ENCODE data around the gene C3.
"Not testable (repeated sequence)": the region's sequence is repeated elsewhere in the genome, so short reads cannot be mapped to it uniquely, and the experiment has no call there.

C3 gene

DNA sequence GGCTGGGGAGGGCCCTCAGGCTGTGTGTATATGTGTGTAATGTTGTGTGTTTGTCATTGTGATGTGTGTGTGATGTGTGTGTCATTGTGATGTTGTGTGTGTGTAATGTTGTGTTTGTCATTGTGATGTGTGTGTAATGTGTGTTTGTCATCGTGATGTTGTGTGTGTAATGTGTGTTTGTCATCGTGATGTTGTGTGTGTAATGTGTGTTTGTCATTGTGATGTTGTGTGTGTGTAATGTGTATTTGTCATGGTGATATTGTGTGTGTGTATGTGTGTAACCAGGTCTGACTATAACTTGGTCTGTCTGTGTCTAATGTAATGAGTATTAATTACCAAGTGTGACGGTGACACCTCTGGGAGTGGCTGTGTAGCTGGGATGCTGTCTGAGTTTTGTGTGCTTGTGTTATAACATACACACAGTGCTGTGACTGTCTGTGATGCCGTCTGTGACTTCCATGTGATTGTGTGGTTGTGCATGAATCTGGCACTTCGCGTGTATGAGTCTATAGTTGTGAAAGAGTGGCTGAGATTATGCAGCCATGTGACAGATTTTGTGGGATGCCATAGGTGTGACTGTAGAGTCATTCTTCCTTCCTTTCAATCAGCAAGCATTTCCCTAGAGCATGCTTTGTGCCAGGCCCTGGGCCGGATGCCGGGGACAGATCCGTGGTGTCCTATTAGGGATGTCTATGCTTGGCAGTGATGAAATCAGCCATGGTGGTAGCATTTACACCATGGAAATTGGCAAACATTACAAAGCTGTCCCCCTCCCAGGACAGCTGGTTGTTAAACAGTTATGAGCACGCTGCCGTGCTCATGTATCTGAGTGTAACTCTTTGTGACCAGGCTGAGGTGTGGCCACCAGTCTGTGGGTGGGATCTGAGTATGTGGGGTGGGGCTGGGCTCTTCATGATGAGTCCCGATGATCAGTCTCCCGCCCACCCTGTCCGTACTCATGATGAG, 56.9 kb downstream of the C3 start:
- DNase-seq (ENCODE audit: low read depth): no peak

DNA sequence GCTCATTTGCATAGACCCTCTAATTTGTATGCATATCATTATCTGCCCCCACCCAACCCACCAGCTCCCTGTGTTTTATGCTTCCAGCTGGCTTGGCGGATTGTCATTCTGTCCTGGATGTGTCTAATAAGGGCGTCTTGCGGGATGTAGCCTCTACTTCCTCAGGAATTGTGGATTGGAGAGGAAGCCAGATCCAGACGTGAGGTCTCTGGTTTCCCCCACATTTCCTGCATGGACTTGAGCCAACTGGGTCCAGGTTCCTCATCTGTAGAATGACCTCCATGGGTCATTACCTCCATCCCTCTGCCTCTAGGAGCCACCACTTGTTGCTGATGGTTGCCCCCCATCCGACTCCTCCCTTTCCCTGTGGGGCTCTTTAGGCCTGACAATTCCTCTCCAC, 57.7 kb downstream of the C3 start:
- DNase-seq (ENCODE audit: low read depth): no peak

DNA sequence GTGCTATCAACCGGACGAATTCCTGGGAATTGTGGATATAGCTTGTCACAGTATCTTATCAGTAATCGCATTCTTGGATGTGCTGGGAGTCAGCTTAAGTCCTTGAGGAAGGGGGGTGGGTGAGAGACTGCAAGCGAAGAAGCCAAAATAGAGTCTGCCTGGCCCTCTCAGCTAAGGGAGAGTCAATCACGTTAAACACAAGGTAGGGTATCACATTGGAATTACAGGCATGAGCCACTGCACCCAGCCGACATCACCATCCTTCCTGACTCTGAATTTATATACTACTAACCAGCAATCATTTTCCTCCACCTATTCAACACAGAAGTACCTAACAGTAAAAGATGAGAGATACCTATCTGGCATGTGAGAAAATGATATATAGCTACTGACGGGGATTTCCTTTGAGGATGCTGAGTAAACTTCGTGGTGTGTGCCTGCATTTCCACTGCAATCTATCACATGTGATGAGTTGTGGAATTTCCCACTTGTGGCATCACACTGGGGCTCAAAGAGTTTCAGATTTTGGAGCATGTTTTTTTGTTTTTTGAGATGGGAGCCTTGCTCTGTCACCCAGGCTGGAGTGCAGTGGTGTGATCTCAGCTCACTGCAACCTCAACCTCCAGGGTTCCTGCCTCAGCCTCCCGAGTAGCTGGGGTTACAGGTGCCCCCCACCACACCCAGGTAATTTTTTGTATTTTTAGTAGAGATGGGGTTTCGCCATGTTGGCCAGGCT, 58.8 kb downstream of the C3 start:
- not testable (repeated sequence) for DNase-seq (ENCODE audit: low read depth)

DNA sequence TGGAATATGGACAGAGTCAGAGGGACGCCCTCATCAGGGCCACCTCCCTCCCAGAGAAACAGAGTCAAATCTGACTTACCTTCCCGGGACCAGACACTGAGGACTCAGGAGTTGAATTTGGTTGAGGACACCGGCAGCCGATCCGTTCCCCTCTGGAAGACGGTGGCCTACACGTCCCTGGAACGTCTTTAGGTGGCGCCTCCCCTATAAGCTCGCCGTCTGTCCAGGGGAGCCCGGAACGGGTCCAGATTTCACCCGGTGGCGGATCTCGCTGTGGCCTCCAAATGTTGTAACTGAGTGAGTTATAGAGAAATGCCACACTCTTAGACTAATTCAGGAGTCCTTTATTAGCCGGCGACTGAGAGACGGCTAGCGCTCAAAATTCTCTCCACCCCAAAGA, 59.5 kb downstream of the C3 start:
- no peak for DNase-seq (ENCODE audit: low read depth)

DNA sequence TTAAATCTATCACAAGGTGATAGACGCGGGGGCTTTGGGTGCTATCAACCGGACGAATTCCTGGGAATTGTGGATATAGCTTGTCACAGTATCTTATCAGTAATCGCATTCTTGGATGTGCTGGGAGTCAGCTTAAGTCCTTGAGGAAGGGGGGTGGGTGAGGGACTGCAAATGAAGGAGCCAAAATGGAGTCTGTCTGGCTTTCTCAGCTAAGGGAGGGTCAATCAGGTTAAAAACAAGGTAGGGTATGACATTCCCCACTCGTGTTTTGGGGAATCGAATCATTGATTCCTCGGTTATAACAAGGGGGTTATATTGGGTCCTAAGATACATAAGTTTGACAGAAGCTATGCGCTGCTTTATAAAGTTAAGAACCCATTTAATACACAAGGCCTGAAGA, 64.1 kb downstream of the C3 start:
- not testable (repeated sequence) for DNase-seq (ENCODE audit: low read depth)

DNA sequence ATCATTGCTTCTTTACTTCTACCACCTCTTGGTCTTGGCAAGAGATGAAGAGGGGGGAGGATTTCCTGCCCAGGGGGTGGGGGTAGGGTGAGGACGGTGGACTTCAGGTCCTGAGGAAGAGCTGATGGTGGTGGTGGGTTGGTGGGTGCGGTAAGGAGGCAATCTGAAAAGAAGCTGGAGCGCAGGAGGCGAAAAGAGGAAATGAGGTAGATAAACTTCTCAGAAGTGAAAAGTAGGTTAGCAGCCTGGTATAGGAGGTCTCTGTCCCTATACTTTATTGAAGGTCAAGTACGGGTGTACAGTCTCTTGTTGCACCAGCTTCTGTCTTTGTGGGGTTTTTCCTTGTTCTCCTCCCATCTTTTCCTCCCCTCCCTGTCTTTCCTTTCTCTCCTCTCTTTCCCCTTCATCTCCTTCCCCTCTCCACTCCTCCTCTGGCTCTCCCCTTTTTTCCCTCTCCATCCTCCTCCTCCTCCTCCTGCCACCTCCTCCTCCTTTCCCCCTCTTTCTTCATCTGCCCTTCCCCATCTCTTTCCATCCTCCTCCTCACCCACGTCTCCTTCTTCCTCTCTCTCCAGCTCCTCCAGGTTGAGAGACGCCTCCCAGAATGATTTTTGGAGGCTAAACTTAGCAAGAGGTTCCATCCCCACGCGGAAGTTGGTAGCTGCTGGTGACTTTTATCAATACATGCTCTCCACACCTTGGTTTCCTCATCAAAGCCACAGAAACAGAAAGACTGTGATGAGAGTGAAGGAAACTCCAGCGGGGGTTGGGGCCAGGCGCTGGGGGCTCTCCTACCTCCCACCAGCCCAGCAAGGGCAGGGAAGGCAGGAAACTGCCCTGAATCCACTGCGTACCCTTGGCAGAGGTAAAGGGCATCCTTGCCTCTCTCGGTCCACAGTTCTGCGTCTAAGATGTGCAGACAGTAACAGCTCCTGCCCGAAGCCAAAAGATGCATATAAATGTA, 65.8 kb downstream of the C3 start:
- DNase-seq (ENCODE audit: low read depth): no peak

DNA sequence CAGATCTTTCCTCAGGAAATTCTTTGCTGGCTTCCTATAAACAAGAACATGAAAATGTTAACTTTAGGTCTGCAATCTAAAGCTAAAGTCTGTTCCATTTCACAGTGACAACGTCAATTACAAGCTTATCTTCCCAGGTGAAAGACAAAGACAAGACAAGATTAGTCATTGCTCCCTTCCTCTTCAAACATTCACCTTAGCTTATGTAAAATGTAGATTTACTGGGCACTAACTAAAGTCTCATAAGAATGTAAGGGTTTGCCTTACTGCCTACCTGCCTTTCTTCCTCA, 67.7 kb downstream of the C3 start:
- no peak for DNase-seq (ENCODE audit: low read depth)

DNA sequence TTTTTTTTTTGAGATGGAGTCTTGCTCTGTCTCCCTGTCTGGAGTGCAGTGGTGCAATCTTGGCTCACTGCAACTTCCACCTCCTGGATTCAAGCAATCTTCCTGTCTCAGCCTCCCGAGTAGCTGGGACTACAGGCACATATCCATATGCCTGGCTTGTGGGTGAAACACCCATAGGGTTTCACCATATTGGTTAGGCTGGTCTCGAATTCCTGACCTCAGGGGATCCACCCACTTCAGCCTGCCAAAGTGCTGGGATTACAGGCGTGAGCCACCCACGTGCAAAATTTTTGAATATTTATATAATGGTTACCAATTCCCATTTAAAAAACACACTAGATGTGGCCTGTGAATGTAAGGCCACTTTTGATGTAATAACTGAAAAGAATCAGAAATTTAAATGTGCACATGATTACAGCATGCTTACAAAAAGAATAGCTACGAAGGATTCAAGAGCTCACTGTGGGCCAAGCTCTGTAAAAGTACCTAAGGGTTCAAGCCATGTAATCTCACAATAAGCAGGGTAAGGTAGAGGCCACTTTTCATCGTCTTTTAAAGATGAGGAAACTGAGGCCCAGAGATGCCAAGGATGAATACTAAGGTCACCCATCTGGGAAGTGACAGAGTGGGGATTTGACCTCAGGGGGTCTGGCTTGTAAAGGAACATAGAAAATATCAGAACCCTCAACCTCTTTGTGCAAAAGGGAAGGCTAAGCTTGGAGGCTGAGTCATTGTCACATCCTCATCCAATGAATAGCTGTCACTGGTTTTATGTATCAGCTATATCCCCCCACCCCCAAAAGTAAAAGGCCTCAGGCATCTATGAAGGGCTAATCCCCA, 68.3 kb downstream of the C3 start:
- no peak for DNase-seq (ENCODE audit: low read depth)

DNA sequence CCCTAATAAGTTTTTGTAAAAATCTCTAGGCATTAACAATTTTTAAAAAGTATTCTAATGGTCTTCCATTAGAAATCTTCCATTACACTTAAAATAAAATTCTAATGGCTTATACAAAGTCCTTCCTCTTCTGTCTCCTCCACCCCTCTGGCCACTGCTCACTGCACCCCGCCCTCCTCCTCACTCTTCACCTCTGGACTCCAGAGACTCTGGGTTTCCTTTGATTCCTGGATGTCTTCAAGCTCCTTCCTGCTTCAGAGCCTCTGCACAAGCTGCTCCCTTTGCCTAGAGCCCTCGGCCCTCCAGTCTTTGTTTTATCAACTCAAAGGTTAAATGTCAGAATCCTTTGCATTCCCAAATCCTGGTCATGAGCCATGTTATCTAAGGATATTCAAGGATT, 71.3 kb downstream of the C3 start:
- no peak for DNase-seq (ENCODE audit: low read depth)

DNA sequence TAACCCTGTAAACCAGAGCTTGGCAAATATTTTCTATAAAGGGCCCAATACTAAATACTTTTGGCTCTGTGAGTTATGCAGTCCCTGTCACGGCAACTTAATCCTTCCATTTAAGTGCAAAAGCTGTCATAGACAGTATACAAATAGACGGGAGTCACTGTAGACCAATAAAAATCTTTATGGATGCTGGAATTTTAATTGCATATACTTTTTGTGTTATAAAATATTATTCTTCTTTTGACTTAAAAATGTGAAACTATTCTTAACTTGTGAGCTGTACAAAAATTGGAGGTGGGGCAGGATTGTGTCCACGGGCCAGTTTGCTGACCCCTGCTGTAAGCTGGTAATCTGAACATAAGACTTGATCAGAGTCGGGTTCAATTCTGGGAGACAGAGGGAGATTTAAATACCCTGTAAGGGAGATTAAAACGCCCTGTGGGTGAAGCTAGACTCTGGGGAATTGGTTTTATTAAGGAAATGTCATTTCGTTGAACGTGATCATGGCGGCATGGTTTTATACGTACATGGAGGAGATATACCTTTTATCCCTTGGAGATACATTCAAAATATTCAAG, 72.2 kb downstream of the C3 start:
- no peak for DNase-seq (ENCODE audit: low read depth)

DNA sequence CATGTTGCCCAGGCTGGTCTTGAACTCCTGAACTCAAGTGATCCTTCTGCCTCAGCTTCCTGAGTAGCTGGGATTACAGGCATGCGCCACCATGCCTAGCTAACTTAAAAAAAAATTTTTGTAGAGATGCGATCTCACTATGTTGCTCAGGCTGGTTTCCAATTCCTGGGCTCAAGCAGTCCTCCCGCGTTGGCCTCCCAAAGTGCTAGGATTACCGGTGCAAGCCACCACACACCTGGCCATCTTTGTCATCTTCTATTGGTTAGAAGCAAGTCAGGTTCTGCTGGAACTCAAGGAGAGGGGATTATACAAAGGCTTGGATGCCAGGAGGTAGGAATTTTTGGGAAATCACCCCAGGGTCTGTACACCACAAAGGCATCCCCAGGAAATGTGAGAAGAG, 75.7 kb downstream of the C3 start:
- DNase-seq (ENCODE audit: low read depth): no peak

DNA sequence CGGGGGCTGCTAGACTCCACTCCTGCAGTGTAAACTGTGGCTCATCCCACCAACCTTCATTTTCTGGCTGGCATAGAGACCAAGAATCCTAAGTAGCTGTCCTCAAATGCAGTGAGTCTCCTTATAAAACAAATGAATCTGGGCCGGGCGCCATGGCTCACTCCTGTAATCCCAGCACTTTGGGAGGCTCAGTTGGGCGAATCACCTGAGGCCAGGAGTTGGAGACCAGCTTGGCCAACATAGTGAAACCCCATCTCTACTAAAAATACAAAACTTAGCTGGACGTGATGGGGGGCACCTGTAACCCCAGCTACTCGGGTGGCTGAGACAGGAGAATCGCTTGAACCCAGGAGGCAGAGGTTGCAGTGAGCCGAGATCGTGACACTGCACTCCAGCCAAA, 80.1 kb downstream of the C3 start:
- not testable (repeated sequence) for DNase-seq (ENCODE audit: low read depth)

DNA sequence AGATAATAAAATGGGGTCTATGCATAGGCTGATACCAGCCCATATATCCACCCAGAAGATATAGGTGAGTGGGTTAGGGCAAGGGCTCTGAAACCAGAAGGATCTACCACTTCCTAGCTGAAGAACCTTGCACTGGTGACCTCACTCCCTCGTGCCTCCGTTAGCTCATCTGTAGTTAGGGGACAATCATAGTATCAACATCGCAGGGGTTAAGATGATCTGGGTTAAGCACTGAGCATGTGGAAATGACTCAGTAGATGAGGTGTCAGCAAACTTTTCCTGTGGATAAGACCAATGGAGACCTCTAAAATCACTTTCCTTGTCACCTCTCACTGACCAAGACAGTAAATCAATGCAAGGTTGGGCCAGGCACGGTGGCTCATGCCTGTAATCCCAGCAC, 81.0 kb downstream of the C3 start:
- DNase-seq (ENCODE audit: low read depth): no peak

DNA sequence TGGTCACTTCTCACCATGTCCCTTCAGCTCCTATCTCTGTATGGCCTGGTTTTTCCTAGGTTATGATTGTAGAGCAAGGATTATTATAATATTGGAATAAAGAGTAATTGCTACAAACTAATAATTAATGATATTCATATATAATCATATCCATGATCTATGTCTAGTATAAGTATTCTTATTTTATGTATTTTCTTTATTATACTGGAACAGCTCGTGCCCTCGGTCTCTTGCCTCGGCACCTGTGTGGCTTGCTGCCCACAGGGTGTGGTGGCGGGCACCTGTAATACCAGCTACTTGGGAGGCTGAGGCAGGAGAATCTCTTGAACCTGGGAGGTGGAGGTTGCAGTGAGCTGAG, 87.0 kb downstream of the C3 start:
- DNase-seq (ENCODE audit: low read depth): not testable (repeated sequence)

DNA sequence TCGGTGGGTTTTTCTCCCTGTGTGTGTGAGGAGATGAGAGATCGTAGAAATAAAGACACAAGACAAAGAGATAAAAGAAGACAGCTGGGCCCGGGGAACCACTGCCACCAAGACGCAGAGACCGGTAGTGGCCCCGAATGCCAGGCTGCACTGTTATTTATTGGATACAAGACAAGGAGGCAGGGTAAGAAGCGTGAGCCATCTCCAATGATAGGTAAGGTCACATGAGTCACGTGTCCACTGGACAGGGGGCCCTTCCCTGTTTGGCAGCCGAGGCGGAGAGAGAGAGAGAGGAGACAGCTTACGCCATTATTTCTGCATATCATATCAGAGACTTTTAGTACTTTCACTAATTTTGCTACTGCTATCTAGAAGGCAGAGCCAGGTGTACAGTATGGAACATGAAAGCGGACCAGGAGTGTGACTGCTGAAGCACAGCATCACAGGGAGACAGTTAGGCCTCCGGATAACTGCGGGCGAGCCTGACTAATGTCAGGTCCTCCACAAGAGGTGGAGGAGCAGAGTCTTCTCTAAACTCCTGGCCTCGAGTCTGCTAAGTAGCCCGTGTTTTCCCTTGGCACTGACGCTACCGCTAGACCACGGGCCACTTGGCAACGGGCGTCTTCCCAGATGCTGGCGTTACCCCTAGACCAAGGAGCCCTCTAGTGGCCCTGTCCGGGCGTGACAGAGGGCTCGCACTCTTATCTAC, 87.5 kb downstream of the C3 start:
- peak; percentile 30 for DNase-seq (ENCODE audit: low read depth)

DNA sequence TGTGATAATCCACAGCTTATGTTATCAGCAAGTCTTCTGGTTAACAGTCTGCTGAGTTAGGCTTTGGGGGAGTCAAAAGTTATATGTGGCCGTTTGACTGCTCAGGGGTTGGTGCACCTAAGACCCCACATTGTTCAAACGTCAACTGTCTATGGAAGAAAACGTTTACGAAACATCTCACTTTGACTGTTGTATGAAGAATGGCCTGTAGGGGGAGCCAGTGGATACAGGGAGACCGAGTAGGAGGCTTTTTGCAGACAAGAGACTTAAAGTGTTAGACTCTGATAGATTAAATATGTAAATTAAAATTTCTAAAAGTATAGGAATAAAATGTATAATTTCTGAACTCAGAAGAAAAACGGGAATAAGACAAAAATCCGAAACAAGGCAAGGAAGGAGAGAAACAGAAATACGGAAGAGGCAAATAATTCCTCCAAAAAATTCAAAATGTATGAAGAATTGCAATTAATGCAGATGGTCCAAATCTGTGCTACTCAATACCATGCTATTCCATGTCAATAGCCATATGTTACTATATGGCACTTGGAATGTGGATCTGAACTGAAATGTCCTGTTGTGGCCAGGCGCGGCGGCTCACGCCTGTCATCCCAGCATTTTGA, 88.3 kb downstream of the C3 start:
- DNase-seq (ENCODE audit: low read depth): peak; percentile 58
